Measurements from ENCODE around the gene HDGFL2. TPM values are rescaled to one million over a fixed set of nuclear protein-coding genes. Genes with fewer than 3 reads are reported as not detected.

HDGFL2 gene
- total and polyA plus RNA-seq, 2 donors from 2014 or later, result 37.8 to 38.8 TPM

DNA sequence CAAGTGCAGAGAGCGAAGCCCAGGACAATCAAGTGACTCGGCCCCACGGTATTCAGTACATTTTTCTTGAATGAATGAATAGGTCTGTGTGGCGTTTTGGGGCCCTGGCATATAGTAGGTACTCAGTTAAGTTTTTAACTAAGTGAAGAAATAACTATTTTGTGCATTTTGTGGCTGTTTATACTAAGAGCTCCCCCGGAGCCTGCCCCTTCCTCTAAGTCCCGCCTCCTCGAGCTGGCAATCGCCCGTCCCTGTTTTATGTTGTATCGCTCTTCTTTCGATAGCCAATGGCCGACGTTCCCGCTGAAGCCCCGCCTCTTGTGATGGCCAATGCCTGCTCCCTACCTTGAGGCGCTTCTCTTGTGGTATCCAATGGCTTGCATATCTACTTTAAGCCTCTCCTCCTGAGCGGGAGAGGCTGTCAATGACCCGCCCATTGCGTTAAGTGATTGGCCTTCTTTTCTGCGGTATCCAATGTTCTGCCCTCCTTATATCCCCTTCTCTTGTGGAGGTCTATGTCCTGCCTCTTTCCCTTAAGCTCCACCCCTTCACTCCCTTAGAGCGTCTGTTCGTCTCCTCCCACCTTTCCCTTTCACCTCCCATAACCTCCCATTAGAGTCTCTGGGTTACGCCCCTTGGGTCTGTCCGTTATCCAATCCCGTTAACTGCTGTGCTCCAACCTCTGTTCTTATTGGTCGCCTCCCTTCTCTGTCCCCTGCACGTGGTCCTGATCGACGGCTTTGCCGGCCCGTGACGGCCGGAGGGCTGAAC, 509 bp upstream of the HDGFL2 start:
- no peaks in the 10 kb centered on the region for H3K36me3 ChIP-seq (ENCODE audit: control insufficient read depth in 2 of 3, insufficient read depth in 3 of 3, low read length in 3 of 3)
- no peaks in the 10 kb centered on the region for H3K9me3 ChIP-seq (ENCODE audit: control insufficient read depth in 2 of 3, insufficient read depth in 1 of 3, low read length in 3 of 3)
- FAIRE-seq (peak; percentile 100), DNase-seq (peak; percentile 99 to 100 (median 99))
- H3K4me1 ChIP-seq (ENCODE audit: control insufficient read depth in 2 of 3, insufficient read depth in 2 of 3, low read depth in 1 of 3, low read length in 3 of 3), result peaks cover 0 to 10% (median 0%) of the 10 kb centered on the region in 3 donors
- no peaks in the 10 kb centered on the region for H3K27me3 ChIP-seq (ENCODE audit: control insufficient read depth, insufficient read depth, low read length)
- H3K9ac ChIP-seq (ENCODE audit: low read length in 3 of 3), result peak overlapping the region; percentile 58 to 79 (median 60)
- peak overlapping the region; percentile 81 to 84 for H3K27ac ChIP-seq (ENCODE audit: low read depth in 2 of 2, low read length in 2 of 2)
- peak overlapping the region; percentile 72 to 92 (median 92) for H3K4me3 ChIP-seq (ENCODE audit: low read length in 3 of 3)
- TF ChIP-seq, protein P1, sequence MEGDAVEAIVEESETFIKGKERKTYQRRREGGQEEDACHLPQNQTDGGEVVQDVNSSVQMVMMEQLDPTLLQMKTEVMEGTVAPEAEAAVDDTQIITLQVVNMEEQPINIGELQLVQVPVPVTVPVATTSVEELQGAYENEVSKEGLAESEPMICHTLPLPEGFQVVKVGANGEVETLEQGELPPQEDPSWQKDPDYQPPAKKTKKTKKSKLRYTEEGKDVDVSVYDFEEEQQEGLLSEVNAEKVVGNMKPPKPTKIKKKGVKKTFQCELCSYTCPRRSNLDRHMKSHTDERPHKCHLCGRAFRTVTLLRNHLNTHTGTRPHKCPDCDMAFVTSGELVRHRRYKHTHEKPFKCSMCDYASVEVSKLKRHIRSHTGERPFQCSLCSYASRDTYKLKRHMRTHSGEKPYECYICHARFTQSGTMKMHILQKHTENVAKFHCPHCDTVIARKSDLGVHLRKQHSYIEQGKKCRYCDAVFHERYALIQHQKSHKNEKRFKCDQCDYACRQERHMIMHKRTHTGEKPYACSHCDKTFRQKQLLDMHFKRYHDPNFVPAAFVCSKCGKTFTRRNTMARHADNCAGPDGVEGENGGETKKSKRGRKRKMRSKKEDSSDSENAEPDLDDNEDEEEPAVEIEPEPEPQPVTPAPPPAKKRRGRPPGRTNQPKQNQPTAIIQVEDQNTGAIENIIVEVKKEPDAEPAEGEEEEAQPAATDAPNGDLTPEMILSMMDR (IDR thresholded peaks at IDR 0.05; ENCODE audit: borderline replicate concordance, extremely low read depth, insufficient read depth), result no peak
- intact Hi-C loops (cut with DNase I), result no loop called here

- peaks cover 0 to 7% (median 0%) of the 10 kb centered on the region in 3 donors for H3K36me3 ChIP-seq (ENCODE audit: control insufficient read depth in 2 of 3, insufficient read depth in 3 of 3, low read length in 3 of 3)
- H3K9ac ChIP-seq (ENCODE audit: low read length in 3 of 3), result peak overlapping the region in 2 of 3 donors; percentile 35 to 65
- no peaks in the 10 kb centered on the region for H3K27me3 ChIP-seq (ENCODE audit: control insufficient read depth, insufficient read depth, low read length)
- H3K4me1 ChIP-seq (ENCODE audit: control insufficient read depth in 2 of 3, insufficient read depth in 2 of 3, low read depth in 1 of 3, low read length in 3 of 3), result peaks cover 0 to 10% (median 0%) of the 10 kb centered on the region in 3 donors
- TF ChIP-seq, protein P1 (IDR thresholded peaks at IDR 0.05; ENCODE audit: borderline replicate concordance, extremely low read depth, insufficient read depth), result no peak
- FAIRE-seq (no peak), DNase-seq (peak in 1 of 5 donors; percentile 61)
- intact Hi-C loops (cut with DNase I), result no loop called here
- no peaks in the 10 kb centered on the region for H3K9me3 ChIP-seq (ENCODE audit: control insufficient read depth in 2 of 3, insufficient read depth in 1 of 3, low read length in 3 of 3)
- H3K27ac ChIP-seq (ENCODE audit: low read depth in 2 of 2, low read length in 2 of 2), result no peak overlapping the region
- H3K4me3 ChIP-seq (ENCODE audit: low read length in 3 of 3), result peak overlapping the region; percentile 29 to 66 (median 30)
Measured at GRCh38 chr19:4473011-4473762, 1.1 kb downstream of the HDGFL2 start.

GRCh38 chr19:4473763-4474513, 1.8 kb downstream of the HDGFL2 start:
- H3K9me3 ChIP-seq (ENCODE audit: control insufficient read depth in 2 of 3, insufficient read depth in 1 of 3, low read length in 3 of 3), result no peaks in the 10 kb centered on the region
- peak in 2 of 5 donors; percentile 23 to 60 for DNase-seq
- H3K27ac ChIP-seq (ENCODE audit: low read depth in 2 of 2, low read length in 2 of 2), result no peak overlapping the region
- intact Hi-C loops (cut with DNase I), result no loop called here
- H3K4me3 ChIP-seq (ENCODE audit: low read length in 3 of 3), result peak overlapping the region in 1 of 3 donors; percentile 60
- peak overlapping the region in 1 of 3 donors; percentile 26 for H3K9ac ChIP-seq (ENCODE audit: low read length in 3 of 3)
- H3K36me3 ChIP-seq (ENCODE audit: control insufficient read depth in 2 of 3, insufficient read depth in 3 of 3, low read length in 3 of 3), result peaks cover 0 to 9% (median 0%) of the 10 kb centered on the region in 3 donors
- TF ChIP-seq, protein P1 (IDR thresholded peaks at IDR 0.05; ENCODE audit: borderline replicate concordance, extremely low read depth, insufficient read depth), result no peak
- no peak for FAIRE-seq
- no peaks in the 10 kb centered on the region for H3K27me3 ChIP-seq (ENCODE audit: control insufficient read depth, insufficient read depth, low read length)
- peaks cover 0 to 10% (median 0%) of the 10 kb centered on the region in 3 donors for H3K4me1 ChIP-seq (ENCODE audit: control insufficient read depth in 2 of 3, insufficient read depth in 2 of 3, low read depth in 1 of 3, low read length in 3 of 3)
